IPS-18c (cell line): ENCODE measurements around the gene SELENOO.
A peak's percentile ranks its signal among the peaks of the same experiment; 100 is the strongest.

Experiments used
- H3K4me3 ChIP-seq: 2 replicates; pipeline ENCODE4 v1.7.0; 2013; ENCODE audit warnings: low read depth, mild to moderate bottlenecking, low read length, moderate library complexity; ENCODE audit not compliant: insufficient read depth
- H3K9me3 ChIP-seq: one replicate; pipeline ENCODE4 v1.6.1; 2013; ENCODE audit warnings: mild to moderate bottlenecking, low read length, moderate library complexity; ENCODE audit not compliant: control insufficient read depth, insufficient read depth

The SELENOO gene

DNA sequence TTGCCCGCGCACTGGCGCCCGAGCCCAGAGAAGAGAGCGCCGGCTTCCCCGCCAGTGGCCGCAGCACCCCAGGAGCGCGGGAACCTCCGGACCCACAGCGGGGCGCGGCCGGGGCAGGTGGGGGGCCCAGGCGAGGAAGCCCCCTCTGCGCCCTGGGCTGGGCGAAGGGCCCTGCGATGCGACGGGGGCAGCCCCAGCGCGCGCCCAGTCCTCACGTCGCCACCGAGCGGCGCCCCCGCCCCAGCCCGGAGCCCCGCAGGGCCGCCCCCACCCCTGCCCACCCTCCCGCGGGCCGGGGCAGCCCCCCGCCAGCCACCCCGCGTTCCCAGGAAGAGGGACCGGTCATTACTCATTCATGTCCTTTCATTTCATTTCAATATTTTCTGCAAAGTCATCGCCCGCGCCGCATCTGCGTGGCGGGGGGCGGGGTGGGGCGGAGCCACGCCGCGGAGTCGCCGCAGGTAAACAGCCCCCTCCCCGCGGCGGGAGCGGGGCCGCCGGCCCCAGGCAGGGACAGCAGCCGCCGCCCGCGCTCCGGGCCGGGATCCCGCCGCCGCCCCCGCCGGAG, 31.0 kb upstream of the SELENOO start:
- H3K4me3 ChIP-seq = peak overlapping the region; percentile 47; the same call in 1 of the 2 replicates
- peaks cover 2% of the 10 kb centered on the region for H3K9me3 ChIP-seq

- H3K4me3 ChIP-seq = peak within 1 kb of the TSS; percentile 68
- peaks cover 2% of the 10 kb centered on the region for H3K9me3 ChIP-seq
Measured at GRCh38 chr22:50170453-50171318, 30.1 kb upstream of the SELENOO start, which contains the start of gene PANX2. PANX2 (plus strand) TSS chr22:50170731; CDS start chr22:50170731, 0 bp downstream.

DNA sequence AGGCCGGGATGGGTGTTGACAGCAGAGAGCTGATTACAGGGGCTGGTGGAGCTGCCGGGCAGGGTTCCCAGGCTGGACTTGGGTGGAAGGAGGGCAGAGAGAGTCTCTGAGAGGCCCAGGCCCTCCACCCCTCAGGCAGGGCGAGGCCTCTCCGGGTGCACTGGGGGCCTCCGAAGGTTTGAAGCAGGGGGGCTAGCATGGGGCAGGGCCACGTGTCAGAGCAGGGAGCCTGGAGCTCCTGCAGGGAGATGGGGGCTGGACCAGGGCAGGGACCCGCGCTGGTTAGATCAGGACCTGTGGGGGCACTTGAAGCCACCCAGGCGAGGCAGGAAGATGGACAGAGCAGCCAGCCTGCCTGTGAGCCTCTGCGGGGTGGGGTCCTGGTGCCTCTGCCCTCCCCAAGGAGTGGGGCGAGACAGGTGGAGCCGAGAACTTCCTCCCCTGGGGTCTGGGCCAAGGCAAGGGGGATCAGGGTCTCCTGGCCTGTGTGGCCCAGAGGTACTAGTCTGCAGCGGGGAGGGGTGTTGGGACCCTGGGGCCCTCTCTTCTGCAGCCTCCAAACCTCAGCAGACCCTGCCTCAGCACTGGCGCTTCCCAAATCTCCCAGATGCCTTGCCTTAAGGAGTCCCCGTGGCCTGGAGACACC, 29.4 kb upstream of the SELENOO start:
- H3K4me3 ChIP-seq = peak overlapping the region; percentile 68
- H3K9me3 ChIP-seq = peaks cover 2% of the 10 kb centered on the region

GRCh38 chr22:50171965-50172421, 28.8 kb upstream of the SELENOO start:
- Histone ChIP-seq H3K9me3 (peaks cover 2% of the 10 kb centered on the region), H3K4me3 (no peak overlapping the region)

DNA sequence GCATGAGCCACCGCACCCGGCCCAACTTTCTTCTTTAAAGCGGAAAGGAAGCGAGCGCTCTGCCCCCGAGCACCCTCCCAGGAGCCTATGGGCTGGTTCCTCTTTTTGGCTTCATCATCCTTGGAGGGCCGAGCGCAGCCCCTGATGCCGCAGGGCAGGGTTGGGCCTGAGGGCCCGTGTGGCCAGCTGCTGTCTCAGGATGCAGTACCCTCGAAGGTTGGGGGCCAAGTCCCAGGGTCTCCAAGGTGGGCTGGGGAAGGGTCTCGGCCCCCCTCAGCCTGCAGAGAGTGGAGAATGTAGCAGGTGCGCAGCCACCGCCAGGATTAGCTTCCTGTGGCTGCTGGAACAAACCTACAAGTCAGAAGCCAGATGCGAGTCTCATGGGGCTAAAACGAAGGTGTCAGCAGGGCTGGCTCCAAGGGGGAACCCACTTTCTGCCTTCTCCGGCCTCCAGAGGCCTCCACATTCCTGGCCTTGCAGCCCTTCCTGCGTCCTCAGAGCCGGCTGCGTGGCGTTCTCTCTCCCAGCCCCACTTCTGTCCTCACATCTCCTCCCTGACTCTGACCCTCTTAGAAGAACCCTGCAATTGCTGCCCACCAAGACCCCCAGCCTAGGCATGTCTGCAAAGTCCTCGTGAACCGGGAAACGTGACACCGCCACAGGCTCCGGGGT, 27.4 kb upstream of the SELENOO start:
- H3K9me3 ChIP-seq = no peaks in the 10 kb centered on the region
- no peak overlapping the region for H3K4me3 ChIP-seq

DNA sequence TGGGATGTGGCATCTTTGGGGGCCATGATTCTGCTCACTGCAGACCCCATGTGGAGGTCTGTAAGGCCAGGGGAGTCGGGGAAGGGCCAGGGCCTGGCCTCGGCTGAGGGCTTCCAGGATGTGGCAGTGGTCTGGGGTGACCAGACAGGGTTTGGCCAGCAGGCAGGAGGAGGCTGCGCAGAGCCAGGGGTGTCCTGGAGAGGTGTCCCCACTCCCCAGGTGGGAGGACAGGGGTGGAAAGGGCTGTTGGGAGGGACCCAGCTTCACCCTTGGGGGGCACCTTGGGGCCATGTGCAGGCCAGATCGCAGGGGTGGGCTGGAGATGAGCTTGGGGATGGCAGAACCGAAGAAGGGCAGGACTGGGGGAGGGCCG, 26.8 kb upstream of the SELENOO start:
- no peak overlapping the region for H3K4me3 ChIP-seq
- H3K9me3 ChIP-seq = no peaks in the 10 kb centered on the region

GRCh38 chr22:50174382-50175190, 26.2 kb upstream of the SELENOO start:
- H3K9me3 ChIP-seq = no peaks in the 10 kb centered on the region

GRCh38 chr22:50175191-50175461, 25.7 kb upstream of the SELENOO start:
- H3K4me3 ChIP-seq = no peak overlapping the region
- no peaks in the 10 kb centered on the region for H3K9me3 ChIP-seq

More at GRCh38 chr22:50174382-50175190, 26.2 kb upstream of the SELENOO start:
- no peak overlapping the region for H3K4me3 ChIP-seq

DNA sequence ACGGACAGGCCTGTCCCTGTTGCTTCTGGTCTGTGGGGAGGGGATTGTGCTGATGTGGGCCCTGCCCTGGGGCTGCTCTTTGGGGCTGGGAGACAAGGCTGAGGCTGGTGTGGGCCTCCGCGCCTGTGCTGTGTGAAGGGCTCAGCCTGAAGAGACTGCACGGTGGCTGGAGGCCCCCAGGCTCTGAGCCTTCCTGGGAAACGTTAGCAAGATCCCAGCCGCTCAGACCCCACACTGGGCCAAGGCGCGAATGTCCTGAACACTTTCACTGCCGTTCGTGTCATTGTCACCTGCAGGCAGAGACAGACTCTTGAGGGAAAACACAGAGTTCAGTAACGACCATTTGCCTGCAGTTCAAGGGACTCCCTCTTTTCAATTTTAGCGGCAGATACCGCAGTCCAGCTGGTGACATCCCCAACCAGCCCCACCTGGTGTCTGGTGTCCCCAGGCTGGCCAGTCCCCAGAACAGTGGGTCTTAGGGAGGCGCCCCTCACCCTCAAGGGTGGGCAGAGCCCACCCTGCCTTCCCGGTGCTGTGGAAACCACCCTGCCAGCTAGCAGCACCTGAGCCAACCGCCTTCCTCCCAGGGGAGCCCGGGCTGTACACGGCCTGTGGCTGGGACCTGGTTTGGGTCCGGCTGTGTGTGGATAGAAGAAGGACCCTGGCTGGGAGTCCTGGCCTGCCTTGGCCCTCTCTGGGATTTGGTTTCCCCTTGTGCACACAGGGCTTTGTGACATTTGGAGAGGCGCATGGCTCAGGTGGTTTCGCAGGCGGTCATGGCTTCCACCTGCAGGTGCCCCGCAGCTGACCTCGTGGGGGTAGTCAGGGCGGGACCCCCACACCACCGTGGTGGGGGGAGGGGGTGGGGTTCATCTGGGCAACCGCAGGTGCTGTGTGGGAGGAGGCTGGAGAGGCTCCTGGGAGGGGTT, 24.6 kb upstream of the SELENOO start:
- no peaks in the 10 kb centered on the region for H3K9me3 ChIP-seq
- H3K4me3 ChIP-seq = no peak overlapping the region

DNA sequence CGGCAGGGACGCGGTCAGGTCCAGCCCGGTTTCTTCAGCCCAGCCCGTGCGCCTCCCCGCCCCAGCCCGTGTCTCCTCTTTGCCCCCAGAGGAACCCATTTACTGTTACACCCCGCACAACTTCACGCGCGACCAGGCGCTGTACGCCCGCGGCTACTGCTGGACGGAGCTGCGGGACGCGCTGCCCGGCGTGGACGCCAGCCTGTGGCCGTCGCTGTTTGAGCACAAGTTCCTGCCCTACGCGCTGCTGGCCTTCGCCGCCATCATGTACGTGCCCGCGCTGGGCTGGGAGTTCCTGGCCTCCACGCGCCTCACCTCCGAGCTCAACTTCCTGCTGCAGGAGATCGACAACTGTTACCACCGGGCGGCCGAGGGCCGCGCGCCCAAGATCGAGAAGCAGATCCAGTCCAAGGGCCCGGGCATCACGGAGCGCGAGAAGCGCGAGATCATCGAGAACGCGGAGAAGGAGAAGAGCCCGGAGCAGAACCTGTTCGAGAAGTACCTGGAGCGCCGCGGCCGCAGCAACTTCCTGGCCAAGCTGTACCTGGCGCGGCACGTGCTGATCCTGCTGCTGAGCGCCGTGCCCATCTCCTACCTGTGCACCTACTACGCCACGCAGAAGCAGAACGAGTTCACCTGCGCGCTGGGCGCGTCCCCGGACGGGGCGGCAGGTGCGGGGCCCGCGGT, 23.8 kb upstream of the SELENOO start:
- no peaks in the 10 kb centered on the region for H3K9me3 ChIP-seq
- no peak overlapping the region for H3K4me3 ChIP-seq

DNA sequence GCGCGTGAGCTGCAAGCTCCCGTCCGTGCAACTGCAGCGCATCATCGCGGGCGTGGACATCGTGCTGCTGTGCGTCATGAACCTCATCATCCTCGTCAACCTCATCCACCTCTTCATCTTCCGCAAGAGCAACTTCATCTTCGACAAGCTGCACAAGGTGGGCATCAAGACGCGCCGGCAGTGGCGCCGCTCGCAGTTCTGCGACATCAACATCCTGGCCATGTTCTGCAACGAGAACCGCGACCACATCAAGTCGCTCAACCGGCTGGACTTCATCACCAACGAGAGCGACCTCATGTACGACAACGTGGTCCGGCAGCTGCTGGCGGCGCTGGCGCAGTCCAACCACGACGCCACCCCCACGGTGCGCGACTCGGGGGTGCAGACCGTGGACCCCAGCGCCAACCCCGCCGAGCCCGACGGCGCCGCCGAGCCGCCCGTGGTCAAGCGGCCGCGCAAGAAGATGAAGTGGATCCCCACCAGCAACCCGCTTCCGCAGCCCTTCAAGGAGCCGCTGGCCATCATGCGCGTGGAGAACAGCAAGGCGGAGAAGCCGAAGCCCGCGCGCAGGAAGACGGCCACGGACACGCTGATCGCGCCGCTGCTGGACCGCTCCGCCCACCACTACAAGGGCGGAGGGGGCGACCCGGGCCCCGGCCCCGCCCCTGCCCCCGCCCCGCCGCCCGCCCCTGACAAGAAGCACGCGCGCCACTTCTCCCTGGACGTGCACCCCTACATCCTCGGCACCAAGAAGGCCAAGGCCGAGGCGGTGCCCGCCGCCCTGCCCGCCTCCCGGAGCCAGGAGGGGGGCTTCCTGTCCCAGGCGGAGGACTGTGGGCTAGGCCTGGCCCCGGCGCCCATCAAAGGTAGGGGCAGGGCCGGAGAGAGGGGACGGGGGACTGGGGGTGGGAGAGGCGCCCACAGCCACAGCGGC, 23.0 kb upstream of the SELENOO start:
- no peak overlapping the region for H3K4me3 ChIP-seq
- no peaks in the 10 kb centered on the region for H3K9me3 ChIP-seq

DNA sequence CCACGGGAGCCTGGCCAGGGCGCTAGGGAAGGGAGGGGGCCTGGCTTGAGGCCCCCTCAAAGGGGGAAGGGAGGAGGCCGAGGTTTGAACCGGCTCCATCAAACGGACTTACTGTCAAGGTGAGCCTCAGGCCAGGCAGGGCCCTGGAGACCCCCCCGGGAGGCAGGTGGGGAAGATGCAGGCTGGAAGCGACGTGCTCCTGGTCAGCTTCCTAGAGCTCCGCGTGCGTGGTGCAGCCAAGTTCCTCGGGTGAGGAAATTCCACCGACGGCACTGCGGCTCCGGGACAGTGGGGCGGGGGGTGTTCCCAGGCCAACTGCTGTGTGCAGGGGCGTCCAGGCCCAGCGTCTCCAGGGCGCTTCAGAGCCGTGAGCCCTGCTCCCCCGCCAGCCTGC, 22.3 kb upstream of the SELENOO start:
- Histone ChIP-seq H3K4me3 (no peak overlapping the region), H3K9me3 (no peaks in the 10 kb centered on the region)

DNA sequence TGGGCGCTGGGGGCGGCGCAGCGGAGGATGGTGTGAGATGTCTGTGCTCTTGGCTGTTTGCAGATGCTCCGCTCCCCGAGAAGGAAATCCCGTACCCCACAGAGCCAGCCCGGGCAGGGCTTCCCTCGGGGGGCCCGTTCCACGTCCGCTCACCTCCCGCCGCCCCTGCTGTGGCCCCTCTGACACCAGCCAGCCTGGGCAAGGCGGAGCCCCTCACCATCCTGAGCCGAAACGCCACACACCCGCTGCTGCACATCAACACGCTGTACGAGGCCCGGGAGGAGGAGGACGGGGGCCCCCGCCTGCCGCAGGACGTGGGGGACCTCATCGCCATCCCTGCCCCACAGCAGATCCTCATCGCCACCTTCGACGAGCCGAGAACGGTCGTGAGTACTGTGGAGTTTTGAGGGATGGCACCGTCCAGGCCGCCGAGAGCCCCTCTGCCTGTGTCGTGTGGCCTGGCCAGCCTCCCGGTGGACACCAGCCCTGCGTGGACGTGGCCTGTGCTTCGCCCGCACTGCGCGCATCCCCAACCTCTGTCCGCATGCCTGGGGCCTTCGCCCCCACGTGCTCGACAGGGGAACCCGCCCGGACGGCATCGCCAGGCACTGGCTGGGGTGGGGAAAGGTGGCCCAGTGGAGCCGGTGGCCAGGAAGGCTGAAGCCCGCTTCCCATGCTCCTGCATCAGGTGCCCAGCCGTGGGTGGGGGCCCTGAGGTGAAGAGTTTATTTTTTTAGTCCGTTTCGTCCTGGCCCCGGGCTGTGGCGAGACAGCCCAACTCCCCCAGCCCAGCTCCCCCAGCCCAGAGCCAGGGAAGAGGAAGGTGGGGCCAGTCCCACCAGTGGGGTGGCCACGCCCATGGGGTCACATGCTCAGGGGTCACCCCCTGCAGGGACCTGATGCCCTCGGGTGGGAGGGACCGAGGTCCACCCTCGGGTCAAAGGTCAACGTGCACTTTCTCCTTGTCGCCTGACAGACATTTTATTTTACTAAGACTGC, 21.6 kb upstream of the SELENOO start:
- no peaks in the 10 kb centered on the region for H3K9me3 ChIP-seq
- H3K4me3 ChIP-seq = no peak overlapping the region
